ENCODE data around the gene LETM1.

Gene LETM1

DNA sequence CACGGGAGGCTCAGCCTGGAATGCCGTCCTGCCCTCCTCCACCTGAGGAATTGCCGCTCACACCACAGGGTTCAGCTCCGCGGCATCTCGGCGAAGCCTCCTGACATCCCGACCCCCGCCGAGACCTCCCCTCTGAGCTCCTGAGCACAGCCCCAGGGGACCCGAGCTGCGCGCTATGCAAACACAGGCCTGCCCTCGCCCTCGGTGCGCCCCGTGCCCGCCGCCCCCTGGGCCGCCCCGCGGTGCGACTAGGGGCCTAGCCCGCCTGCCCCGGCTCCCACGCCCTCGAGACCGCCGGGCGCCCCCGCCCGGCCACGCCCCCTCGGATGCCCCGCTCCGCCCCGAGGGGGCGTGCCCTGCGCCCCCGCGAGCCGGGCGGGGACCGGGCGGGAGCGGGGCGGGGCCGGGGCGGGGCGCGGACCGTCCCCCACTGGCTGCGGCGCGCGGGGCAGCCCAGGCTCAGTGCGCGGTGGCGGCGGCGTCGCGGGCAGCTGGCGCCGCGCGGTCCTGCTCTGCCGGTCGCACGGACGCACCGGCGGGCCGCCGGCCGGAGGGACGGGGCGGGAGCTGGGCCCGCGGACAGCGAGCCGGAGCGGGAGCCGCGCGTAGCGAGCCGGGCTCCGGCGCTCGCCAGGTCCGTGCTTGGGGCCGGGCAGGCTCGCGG lies 63.0 kb downstream of the LETM1 start, which contains the start of gene FGFR3:
Gene FGFR3, plus strand, starts transcription at position 462 of the 664 bp plus-strand sequence. CDS start 642 bp downstream, outside the sequence.
- DNase-seq, result peak in 1 of 2 experiments; percentile 88

DNA sequence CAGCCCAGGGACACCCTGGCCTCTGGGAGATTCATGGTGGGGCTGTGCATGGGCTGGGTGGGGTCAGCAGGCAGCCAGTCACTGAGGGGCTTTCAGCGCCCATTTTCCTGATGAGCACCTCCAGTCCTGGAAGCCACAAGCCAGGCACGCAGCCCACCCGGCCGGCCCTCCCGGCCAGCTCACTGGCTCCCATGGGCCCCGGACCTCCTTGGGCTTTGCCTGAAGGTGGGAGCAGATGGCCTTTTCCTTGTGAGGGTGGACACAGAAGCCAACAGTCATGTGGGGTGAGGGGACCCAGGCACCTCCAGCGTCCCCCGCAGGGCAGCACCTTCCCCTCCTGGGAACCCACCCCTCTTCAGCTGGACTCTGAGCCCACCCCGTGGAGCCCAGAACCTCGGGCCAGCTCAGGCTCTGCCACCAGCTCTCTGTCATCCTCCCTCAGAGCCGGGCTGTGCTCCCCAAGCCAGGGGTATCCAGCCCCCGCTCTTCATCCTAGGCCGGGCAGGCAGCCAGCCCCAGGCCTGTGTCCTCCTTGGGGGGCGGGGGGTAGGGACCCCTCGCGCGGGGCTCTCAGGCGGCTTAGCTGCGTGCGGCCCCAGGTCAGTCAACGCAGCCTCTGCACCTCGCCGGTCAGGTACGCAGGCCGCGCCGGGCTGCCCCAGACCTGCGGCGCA lies 63.7 kb downstream of the LETM1 start:
- DNase-seq, result no peak

DNA sequence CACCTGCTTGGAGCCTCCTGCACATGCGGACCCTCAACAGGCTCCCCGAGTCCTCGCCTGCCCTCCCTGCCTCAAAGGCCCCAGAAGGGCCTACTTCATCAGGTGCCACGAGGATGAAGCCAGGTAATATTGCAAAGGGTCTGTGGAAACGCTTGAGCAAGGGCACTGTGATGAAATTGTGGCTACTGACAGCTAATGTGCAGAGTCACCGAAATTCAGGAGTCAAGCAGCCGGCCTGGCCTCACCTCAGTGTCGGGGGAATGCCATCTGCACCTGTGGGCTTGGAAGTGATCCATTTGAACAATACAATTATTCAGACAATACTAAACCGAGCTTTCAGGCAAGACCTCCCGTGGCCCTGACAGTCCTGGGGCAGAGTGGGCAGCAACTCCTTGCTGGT lies 66.0 kb downstream of the LETM1 start:
- DNase-seq, result no peak

DNA sequence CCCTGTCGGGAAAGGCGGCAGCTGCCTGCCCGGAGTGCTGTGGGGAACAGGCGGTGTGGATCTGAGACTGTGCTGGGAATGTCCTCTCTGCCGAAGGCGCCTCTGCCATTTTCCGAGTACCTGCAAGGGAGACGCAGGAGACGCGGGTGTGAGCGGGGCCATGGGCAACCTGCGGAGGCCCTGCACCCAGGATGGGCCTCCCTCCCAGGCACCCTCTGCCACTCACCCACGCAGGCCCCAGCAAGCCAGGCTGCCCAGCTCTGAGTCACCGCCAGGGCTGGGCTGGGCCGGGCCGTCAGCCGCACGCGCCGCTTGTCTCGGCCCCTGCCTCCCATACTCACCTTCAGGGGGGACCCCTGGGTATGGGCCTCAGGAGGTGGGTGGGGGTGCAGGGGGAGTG lies 66.4 kb downstream of the LETM1 start:
- DNase-seq, result no peak

DNA sequence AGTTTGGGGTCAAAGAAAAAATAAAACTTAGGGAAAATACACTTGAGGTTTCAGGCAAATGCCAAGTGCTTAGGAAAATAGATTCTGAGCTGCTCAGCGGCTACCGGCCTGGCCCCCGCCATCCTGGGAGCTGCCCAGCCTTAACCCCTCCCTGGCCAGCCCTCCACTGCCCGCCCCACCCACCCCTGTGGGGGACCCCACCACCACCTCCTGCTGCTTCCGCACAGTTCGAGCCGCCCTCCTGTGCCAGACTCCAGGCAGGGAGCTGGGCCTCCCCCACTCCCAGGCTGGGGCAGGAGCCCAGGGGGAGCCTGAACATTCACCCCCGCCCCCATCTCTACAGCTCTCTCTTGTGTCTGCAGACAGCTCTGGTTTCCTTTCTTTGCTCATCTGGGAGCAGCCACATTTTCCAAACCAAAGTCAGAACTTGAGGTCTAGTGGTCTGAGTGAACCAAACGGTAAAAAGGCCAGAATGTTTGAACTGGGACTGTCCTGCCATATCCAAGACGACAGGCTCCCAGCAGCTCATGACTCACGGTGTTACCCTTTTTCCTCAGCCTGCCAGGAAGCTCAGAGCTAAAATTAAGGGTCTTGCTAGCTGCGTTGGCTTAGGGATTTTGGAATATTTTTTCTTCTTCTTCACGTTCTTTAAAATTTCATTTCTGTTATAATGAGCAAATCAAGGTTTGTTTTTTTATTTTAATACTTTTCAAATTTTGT lies 67.5 kb downstream of the LETM1 start:
- DNase-seq, result no peak

DNA sequence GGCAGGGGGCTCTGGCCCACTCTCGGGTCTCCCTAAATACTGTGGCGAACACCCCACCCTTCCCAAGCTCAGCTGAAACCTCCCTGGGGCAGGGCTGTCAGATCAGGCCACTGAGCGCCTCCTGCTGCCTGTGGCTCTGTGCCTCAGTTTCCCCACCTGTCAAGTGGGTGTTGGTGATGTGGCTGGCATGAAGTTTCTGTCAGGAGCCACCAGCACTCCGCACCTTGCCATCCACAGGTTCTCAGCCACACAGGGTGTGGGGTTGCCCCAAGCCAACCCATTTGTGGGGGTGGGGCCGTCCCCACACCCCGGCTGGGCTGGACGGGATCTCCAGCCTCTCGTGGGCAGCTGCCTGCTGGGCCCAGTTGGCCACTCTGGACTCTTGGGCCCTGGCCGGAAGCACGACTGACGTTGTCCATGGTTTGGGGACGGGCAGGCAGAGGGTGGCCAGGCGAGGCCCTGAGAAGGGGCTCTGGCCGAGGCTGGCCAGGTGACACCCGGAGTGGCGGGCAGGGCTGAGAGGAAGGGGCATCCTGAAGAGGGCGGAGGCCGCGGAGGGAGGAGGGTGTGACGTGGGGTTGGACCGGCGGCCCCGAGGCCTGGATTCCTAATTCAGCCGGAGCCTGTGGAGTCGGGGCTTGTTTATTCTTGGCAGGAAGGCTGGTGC lies 68.4 kb downstream of the LETM1 start:
- no peak for DNase-seq

DNA sequence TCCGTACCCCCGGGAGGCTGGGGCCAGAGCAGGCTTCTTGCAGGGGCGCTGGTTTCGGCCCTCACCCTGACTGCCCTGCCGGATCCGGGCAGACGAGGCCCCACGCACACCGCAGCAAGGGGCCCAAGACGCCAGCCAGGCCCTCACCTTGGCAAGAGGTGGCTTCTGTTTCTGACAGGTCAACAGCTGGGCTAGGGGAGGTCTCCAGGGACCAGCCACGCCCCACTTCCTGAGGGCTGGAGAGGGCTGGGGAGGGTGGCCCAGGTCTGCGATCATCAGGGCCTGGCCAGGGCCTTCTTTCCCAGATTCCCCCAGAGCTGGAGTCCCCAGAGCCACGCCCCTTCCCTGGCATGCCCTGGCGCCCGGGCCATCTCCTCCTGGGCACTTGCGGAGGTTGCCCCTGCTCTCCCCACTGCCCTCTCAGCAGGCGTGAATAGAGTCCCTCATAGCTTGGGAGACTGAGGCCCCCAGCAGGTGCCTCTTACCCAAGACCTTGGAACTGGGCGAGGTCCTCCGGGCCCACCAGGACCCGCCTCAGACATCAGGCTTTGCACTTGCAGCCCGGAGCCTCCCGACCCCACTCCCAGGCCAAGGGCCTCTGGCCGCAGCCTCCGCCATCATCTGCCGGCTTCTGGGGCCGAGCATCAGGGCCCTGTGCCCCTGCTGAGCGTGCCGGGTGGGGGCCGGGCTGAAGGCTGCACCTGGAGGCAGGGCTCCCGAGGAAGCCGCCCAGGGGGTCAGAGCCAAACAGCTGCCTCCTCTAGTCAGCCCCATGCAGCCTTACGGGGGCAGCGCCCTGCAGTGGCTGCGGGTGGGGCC lies 69.2 kb downstream of the LETM1 start:
- no peak for DNase-seq

DNA sequence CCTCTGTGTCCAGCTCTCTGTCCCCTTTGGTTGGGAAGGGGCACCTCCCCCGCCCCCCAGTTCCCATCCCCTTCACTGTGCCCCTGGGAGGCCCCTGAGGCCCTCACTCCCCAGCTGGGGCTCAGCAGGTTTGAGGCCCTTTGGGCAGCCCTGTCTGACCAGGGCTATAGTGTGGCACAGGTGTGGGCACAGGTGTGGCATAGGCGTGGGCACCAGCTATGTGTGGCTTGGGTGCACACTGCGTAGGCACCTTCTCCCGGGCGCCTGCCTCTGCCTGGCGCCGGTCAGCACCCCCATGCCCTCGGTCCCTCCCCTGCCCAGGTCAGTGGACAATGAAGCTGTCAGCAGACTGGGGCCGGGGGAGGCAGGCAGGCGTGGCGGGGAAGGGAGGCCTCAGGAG lies 70.4 kb downstream of the LETM1 start:
- no peak for DNase-seq

DNA sequence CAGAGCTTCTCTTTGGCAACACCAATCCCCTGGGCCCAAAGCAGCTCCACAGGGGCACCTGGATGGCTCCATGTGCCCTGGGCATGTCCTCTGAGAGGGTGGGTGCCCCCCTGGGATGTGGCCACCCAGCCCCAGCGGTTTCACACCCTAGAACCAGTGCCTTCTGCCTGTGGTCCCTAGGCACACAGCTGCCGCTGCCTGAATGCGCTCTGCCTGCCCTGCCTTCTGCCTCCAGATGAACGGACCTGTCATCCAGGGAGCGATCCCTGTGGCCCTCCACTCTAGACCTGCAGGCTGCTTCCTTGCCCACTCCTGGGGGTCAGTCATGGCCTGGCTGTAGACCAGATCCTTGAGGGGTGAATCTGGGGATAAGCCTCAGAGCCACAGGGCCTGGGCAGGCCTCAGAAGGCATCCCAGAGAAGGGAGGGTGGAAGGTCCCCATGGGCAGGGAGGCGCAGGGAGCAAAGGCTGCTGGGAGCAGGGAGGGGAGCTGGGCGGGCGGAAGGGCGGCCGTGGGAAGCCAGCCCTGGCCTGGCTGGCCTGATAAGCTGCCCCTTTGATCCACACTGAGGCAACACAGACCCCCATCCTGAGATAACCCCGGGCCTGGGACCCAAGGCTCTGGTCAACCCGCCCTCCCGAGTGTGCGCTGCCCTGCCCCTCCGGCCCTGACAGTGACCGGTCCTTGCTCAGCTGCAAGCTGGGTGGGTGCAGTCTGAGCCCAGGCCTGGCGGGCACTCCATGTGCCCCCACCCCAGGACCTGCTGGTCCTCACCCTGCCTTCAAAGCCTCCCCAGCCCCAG lies 71.0 kb downstream of the LETM1 start:
- no peak for DNase-seq

DNA sequence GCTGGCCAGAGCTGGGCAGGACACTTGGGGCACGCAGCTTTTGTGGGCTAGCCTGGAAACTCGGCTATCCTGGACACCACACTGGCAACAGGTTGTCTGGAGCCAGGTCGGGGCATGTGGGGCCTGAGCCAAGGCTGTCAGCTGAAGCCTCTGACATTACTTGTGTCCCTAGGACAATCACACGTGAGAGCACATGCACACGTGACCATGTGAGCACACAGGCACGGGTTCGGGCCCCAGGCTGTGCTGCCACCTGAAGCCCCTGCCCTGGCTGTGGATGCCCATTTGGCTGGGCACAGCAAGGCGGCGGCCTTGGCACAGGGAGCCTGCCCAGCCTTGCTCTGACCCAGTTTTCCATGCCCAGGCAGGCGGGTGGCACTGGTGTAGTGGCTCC lies 71.6 kb downstream of the LETM1 start:
- DNase-seq, result no peak

DNA sequence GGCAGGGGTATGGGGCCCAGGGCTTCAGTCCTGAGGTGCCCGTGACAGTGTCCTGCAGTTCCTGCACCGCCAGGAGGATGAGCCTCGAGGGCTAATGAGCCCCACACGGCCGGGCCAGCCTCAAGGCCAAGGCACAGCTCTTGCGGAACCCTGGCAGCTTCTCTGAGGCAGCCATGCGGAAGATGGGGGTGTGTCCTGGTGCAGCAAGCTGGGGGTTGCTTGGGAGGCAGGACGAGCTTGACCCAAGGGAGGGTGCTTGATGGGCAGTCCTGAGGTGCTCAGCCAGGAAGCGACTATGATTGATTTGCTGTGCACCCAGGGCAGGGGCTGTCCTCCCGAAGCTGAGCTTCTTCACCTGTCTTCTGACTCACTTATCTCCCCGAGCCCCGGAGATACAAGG lies 72.0 kb downstream of the LETM1 start:
- DNase-seq, result no peak

DNA sequence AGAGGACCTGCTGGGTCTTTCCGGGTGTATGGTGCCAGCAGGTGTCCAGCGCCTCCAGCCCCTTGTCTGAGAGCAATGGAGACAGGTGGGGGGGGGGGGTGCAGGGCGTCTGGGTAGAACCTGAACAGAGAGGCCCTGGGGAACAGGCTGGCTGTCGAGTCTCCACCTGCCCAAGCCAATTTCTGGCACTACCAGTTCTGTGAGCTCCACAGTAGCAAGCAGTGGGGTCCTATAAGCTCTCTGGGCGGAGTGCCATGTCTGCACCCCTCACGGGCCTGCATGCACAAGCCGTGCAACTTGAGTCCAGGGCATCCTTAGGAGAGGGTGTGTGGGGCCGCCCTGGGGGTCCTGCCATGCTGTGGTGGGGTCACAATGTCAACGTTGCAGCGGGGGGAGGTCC lies 72.9 kb downstream of the LETM1 start:
- DNase-seq, result peak in 1 of 2 experiments; percentile 56

DNA sequence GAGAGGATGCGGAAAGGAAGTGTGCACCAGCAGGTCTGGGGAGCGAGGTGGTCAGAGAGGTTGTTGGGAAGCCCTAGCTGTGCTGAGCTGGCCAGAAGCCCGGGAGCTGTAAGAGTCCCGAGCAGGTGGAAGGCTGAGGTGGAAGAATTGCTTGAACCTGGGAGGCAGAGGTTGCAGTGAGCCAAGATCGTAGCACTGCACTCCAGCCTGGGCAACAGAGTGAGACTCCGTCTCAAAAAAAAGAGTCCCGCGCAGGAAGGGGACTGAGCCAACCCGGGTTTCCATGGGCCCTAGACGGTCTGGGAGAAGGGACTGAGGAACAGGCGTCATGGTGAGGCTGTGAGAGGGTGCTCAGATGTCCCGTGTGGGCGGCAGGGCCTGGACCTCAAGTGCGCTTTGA lies 75.5 kb downstream of the LETM1 start:
- no peak for DNase-seq

DNA sequence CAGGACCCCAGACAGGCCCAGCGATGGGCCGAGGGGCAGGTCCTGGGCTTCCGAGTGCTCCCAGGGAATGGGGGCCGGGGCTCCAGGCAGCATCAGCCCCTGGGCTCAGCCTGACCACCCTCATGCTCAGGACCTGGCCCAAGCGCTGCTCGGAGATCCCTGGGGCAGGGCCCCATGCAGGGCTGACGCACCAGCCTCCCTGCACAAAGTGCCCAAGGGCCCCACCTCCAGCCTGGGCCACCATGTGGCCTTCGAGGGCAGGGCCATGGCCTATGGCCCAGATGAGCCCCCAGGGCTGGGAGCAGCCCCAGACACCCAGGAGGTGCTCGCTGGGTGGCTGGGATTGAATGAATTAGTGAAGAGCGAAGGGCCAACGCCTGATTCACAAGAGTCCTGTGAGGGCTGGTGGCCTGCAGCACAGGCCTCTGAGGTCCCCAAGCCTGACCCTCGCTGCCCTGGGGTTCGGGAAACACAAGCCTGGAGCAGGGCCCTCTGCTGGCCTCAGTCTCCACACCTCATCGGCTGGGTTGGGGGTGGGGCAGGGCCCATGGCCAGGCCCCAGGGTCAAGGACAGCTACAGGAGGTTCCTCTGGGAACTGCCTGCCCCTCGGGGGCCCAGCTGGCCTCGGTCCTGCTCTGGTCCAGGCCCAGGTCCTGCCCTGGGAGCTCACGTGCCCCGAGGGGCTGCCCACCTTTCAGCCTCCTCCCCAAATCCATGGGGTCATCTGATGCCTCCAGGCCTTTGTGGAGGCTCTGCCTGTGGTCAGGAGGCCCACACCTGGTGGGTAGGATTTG lies 76.2 kb downstream of the LETM1 start:
- DNase-seq, result no peak

DNA sequence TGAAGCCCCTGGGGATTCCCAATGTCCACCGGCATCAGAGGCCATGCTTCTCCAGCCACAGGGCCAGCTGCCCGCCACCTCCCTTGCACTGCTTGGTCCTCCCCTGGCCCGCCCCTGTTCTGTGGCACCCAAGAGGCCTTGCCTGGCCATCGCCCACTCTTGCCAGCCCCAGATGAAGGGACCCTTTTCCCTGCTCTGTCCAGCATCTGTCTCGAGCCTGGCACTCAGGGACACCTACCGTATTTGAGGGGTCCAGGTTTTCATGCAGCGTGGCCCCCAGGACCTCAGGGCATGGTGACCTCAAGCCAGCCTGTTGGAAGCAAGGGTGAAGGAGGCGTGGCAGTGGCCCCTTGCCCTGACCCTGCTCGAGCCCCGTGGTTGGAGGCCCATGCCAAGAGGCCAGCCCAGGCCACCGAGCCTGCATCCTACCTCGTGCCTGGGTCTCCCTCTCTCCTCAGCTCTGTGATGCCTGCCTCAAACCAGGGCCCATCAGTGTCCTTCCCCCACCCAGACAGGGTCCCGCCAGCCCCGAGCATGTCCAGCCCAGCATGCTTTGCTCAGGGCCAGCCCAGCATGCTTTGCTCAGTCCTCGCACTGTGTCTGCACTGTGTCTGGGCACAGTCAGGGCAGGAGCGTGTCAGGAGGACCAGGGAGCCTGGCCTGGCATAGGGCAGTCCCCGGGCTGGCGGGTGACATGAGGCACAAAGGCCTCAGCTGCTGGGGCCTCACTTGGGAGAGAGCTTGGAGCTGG lies 77.1 kb downstream of the LETM1 start:
- no peak for DNase-seq

DNA sequence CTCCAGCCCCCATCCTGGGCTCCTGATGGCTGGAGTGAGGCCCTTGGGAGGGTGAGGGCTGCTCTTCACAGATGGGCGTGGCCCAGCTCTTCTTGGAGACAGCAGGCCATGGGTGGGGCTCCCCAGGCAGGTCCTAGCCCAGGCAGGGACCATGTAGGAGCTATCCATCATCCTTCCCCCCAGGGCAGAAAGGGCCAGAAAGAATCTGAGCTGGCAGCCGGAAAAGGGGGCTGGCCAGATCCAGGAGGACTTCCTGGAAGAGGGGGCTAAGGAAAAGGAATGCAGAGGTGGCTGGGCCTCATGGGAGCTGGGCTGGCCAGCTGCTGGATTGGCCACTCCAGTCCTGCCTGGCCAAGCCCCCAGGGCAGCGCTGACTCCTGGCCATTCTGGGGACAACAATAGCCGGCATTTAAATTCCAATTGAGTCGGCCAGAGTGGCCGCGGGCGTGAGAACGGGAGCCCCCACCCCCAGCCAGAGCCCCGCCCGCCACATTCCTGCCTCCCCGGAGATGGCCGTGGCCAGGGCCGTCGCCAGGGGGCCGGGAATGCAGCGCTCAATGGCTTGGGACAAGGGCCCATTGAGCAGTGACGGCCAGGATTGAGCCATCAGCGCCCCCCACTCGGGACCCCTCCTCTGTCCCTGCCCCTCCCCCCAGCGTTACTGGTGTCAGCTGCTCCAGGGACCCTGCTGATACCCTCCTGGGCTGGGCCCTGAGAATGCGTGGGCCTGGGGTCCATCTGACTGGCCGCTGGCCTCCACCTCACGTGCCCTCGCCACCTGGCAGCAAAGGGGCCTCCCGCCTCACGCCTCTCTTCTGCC lies 77.9 kb downstream of the LETM1 start:
- peak in 1 of 2 experiments; percentile 42 for DNase-seq

DNA sequence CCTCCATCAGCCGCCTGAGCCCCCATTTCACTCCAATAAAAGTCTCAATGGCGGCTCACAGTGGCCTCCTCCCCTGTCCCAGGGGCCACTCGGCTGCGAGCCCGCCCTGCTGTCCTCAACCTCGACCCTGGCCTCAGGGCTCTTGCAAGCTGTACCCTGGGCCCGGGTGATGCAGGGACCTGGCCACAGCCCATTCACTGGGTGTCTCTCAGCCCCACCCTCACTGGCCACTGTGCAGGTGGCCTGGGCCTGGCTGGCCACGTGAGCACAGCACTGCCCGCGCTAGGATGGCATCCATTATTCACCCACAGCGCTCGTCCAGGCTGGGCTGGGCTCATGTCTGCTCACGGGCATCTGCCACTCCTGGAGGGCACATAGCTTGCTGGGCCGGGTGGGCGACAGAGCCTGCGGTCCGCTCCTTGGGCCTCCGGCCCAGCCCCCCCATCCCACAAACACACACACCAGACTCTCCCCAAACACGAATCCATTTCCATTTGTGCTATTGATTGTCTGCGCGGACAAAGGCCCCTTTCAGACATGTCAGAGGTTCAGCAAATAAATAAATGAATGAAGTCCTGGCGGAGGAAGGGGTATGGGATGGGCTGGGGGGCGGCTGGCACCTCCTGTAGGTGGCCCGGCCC lies 79.3 kb downstream of the LETM1 start:
- DNase-seq, result no peak

DNA sequence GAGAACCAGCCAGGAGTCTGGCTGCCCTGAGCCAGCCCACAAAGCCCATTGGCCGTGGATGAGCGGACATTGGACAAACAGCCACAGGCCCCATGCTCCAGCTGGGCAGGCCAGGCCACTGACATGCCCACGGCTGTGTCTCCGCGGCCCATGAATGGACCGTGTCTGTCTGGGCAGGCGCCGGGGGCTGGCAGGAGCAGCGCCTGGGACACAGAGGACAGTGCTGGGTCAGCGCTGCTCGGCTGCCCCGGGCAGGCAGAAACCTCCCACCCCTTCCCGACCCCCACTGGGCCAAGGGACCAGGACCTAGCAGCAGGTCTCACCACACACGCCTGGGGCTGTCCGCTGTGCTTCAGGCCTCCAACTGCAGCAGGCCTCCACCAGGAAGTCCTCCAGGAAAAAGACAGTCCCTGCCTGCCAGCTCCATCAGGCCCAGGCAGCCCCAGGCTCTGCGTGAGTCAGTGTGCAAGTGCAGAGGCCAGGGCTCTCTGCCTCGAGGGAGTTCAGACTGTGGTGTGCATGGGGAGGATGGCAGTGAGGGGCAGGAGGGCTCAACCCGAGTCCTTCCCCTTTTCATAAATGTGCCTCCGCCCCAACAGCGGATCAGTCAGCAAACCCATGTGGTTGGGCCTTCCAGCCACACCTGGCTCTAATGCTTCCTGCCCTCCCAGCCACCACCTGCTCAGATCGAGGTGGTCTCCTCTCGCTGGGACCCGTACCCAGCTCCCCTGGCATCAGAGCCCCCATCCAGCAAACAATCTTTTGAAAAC lies 80.0 kb downstream of the LETM1 start:
- DNase-seq, result no peak
